Measurements from ENCODE around the gene PNCK. TPM values are rescaled to one million over a fixed set of nuclear protein-coding genes. Genes with fewer than 3 reads are reported as not detected.

PNCK gene
- total and polyA plus RNA-seq, 2 of the 13 experiments (the other 11 are each of a cell fraction or from before 2014, with no cell fraction given) = 33.1 TPM; not detected in 1

- TF ChIP-seq SIN3A (IDR thresholded peaks at IDR 0.05; ENCODE audit: borderline replicate concordance, low read depth, low read length) (0 out of 2 replicates have a peak, but pooled peaks have one; percentile 22), ZNF432 (CRISPR knock-in tag; IDR thresholded peaks at IDR 0.05; ENCODE audit: borderline replicate concordance) (no peak)
Observed at GRCh38 chrX:153685751-153686696, 12.4 kb upstream of the PNCK start (continued).

- H4K20me1 ChIP-seq (ENCODE audit: insufficient read depth, low read length) = peaks cover 8% of the 10 kb centered on the region
- no peak for DNase-seq (ENCODE audit: low spot score)
- ChIA-PET CTCF (ENCODE audit: low intra/inter-chr PET ratio, low total read pairs) (no interaction called here), POLR2A (interaction anchor here (1.0 to 1.2 kb wide), 2 partner anchors 10 to 62 kb away, joined by 3 to 4 read pairs; no protein-coding TSS in a partner anchor)
- H3K4me1 ChIP-seq (ENCODE audit: insufficient read depth, low read length) = peaks cover 35% of the 10 kb centered on the region
- BruUV-seq (replicated peaks) = no TSS peak
- in situ Hi-C loops (cut with HindIII; ENCODE audit: extremely low pct_ligation_motif_present, low pct_unique_long_range_greater_than_20kb) (no loop called here), intact Hi-C loops (cut with micrococcal nuclease; ENCODE audit: unreplicated experiment) (no loop called here)
- H3K4me2 ChIP-seq (ENCODE audit: low read depth, low read length) = peak overlapping the region; percentile 74
- H2AFZ ChIP-seq (ENCODE audit: low read length) = no peak overlapping the region
- WGBS (ENCODE audit: low lambda C conversion rate) = no CpG with 5 or more reads among the region's 21 CpGs
- no peaks in the 10 kb centered on the region for H3K27me3 ChIP-seq (ENCODE audit: control insufficient read depth in 1 of 2, insufficient read depth in 2 of 2, low read length in 2 of 2)
- peak overlapping the region; percentile 76 for H3K27ac ChIP-seq (ENCODE audit: extremely low read length, insufficient read depth, low read length)
- H3K36me3 ChIP-seq (replicated peaks in 1 of 2; ENCODE audit: control insufficient read depth in 1 of 2, insufficient read depth in 2 of 2, low read length in 2 of 2) = no peaks in the 10 kb centered on the region; a peak in 1 of 5 replicates
- H3K9me3 ChIP-seq (ENCODE audit: low read length) = no peaks in the 10 kb centered on the region
- FAIRE-seq = no peak
- H3K79me2 ChIP-seq (ENCODE audit: insufficient read depth, low read length) = peaks cover 18% of the 10 kb centered on the region
- ATAC-seq = peak; percentile 20
- H3K9ac ChIP-seq (ENCODE audit: insufficient read depth, low read depth, low read length) = peak overlapping the region; percentile 71
- H3K4me3 ChIP-seq (replicated peaks in 1 of 3; ENCODE audit: insufficient read depth in 1 of 3, low read depth in 2 of 3, low read length in 3 of 3) = peak overlapping the region; percentile 54 to 73 (median 60)
- TF ChIP-seq PPARG (CRISPR knock-in tag; conservative IDR thresholded peaks at IDR 0.05) (no peak), ZNF513 (CRISPR knock-in tag; conservative IDR thresholded peaks at IDR 0.05) (no peak), PTBP1 (IDR thresholded peaks at IDR 0.05; ENCODE audit: low read depth, low read length, poor library complexity, severe bottlenecking) (no peak), KIAA2018 (CRISPR knock-in tag; IDR thresholded peaks at IDR 0.05; ENCODE audit: borderline replicate concordance) (no peak), ZNF619 (CRISPR knock-in tag; IDR thresholded peaks at IDR 0.05) (no peak), IRF1 (CRISPR knock-in tag; IDR thresholded peaks at IDR 0.05; ENCODE audit: low read depth) (no peak), RBFOX2 (IDR thresholded peaks at IDR 0.05; ENCODE audit: low read depth, low read length) (peak; percentile 72), ZNF383 (CRISPR knock-in tag; IDR thresholded peaks at IDR 0.05; ENCODE audit: borderline replicate concordance) (no peak)
Observed at GRCh38 chrX:153685156-153685536, 11.5 kb upstream of the PNCK start.

Measured in HepG2 (cell line).